Nephron progenitor cell (in vitro differentiated cells): Measurements from ENCODE around the gene UBE2J1.
"Not testable (repeated sequence)": the region's sequence is repeated elsewhere in the genome, so short reads cannot be mapped to it uniquely, and the experiment has no call there.

Experiments
- DNase-seq: peaks from one replicate; pipeline ENCODE4 v3.0.0; 2021
- H3K27ac Mint-ChIP-seq: 2 replicates; pipeline ENCODE4 v1.8.0; 2021; ENCODE audit warnings: mild to moderate bottlenecking, moderate library complexity, mixed read lengths
- H3K27me3 Mint-ChIP-seq: 2 replicates; pipeline ENCODE4 v1.8.0; 2021; ENCODE audit warnings: mild to moderate bottlenecking, low read depth, mixed read lengths; ENCODE audit not compliant: poor library complexity
- H3K36me3 Mint-ChIP-seq: 2 replicates; pipeline ENCODE4 v1.8.0; 2021; ENCODE audit warnings: low read depth, mixed read lengths
- H3K4me1 Mint-ChIP-seq: 2 replicates; pipeline ENCODE4 v1.8.0; 2021; ENCODE audit warnings: mixed read lengths
- H3K4me3 Mint-ChIP-seq: 2 replicates; pipeline ENCODE4 v1.8.0; 2021; ENCODE audit warnings: mild to moderate bottlenecking, moderate library complexity, mixed read lengths
- H3K9me3 Mint-ChIP-seq: 2 replicates; pipeline ENCODE4 v1.8.0; 2021; ENCODE audit warnings: mild to moderate bottlenecking, moderate library complexity, mixed read lengths
- CTCF ChIP-seq: fragments of 200-600 bp; sonication (generic); IDR thresholded peaks from 2 replicates; pipeline ENCODE4 v1.5.0; 2021; ENCODE audit warnings: antibody characterized with exemption

The UBE2J1 gene

DNA sequence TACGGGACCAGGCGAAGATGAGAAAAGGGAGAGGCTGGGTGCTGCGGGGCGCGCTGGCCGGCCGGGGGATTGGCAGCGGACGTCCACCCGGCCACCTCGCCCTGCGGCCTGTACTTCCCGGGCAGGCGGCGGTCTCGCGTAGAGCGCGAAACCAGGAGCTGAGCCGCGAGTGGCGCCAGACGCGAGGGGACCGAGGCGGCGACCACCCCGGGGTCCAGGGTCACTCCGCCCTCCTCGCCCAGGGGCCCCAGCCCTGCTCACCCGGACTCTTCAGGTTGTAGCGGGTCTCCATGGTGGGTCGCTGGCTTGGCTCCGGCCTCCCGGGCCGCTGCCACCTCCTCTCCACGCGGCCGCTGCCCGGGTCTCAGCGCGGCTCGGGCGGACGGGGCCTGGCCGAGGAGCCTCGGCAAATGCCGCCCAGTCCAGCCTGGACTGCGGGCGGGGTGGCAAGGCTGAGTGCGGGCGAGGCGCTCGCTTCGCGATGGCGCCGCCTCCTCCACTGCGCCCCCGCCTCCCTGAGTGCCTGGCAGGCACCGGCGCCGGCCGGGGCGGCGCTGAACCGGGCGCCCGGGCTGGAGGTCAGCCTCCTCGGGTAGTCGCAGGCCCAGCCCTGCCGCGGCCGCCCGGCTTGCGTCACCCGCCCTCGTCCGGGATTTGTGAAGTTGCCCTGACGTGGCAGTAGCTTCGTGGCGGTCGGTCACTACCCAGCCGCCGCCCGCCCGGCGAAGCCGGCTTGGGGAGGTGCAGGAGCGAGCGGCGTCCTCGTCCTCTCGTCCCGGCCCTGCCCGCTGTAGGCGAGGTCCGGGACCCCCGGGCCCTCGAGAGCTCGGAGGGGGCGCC, at the start of gene UBE2J1:
Gene UBE2J1, minus strand, starts transcription at position 445 of the 840 bp plus-strand sequence. Its CDS starts 153 bp downstream, at position 292.
- Mint-ChIP-seq H3K36me3 (peaks cover 21% of the 10 kb centered on the region), H3K27ac (peak within 1 kb of the TSS; percentile 97), H3K27me3 (no peaks in the 10 kb centered on the region), H3K9me3 (no peaks in the 10 kb centered on the region), H3K4me3 (peak within 1 kb of the TSS; percentile 98), H3K4me1 (peaks cover 51% of the 10 kb centered on the region)
- TF ChIP-seq CTCF = no peak
- DNase-seq = peak; percentile 89

- no peak overlapping the region for H3K4me3 Mint-ChIP-seq
- no peaks in the 10 kb centered on the region for H3K27me3 Mint-ChIP-seq
- H3K36me3 Mint-ChIP-seq = no peaks in the 10 kb centered on the region
- H3K27ac Mint-ChIP-seq = no peak overlapping the region
- peaks cover 6% of the 10 kb centered on the region for H3K9me3 Mint-ChIP-seq
- DNase-seq = no peak
- no peak for TF ChIP-seq CTCF
- H3K4me1 Mint-ChIP-seq = peaks cover 13% of the 10 kb centered on the region
These were observed 48.4 kb upstream of the UBE2J1 start for GRCh38 chr6:89400912-89401399.

DNA sequence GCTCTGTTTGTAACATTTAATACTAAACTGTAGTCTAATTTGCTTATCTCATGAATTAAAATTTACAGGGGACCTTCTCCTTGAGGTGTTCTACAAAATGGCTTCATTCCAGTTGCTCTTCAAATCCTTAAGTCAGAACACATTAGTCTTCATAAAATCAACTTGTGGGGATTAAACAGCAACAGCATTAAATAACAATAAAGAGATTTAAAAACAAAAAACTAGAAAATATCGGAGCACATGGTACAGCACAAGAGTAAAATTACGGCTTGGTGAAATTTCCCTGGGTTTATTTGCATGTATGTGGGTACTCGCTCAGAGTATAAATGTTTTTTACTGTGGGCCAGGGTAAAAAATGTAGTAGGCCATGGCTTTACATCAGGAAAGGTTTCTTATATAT, 47.5 kb upstream of the UBE2J1 start:
- no peak overlapping the region for H3K27ac Mint-ChIP-seq
- TF ChIP-seq CTCF = no peak
- H3K27me3 Mint-ChIP-seq = no peaks in the 10 kb centered on the region
- H3K4me3 Mint-ChIP-seq = no peak overlapping the region
- DNase-seq = no peak
- peaks cover 9% of the 10 kb centered on the region for H3K4me1 Mint-ChIP-seq
- H3K36me3 Mint-ChIP-seq = no peaks in the 10 kb centered on the region
- H3K9me3 Mint-ChIP-seq = peaks cover 6% of the 10 kb centered on the region

- H3K27ac Mint-ChIP-seq = no peak overlapping the region
- H3K4me3 Mint-ChIP-seq = no peak overlapping the region
- TF ChIP-seq CTCF = no peak
- H3K9me3 Mint-ChIP-seq = peaks cover 6% of the 10 kb centered on the region
- H3K36me3 Mint-ChIP-seq = no peaks in the 10 kb centered on the region
- DNase-seq = no peak
- H3K27me3 Mint-ChIP-seq = no peaks in the 10 kb centered on the region
- H3K4me1 Mint-ChIP-seq = peaks cover 9% of the 10 kb centered on the region
These were observed 46.4 kb upstream of the UBE2J1 start for GRCh38 chr6:89398762-89399525.

- not testable (repeated sequence) for H3K4me3 Mint-ChIP-seq, DNase-seq, H3K27ac Mint-ChIP-seq, H3K27me3 Mint-ChIP-seq, H3K4me1 Mint-ChIP-seq, H3K36me3 Mint-ChIP-seq
- peaks cover 16% of the 10 kb centered on the region for H3K9me3 Mint-ChIP-seq
These were observed 45.4 kb upstream of the UBE2J1 start for GRCh38 chr6:89397884-89398283.

GRCh38 chr6:89393659-89394058, 41.1 kb upstream of the UBE2J1 start:
- H3K4me1 Mint-ChIP-seq = no peaks in the 10 kb centered on the region
- H3K4me3 Mint-ChIP-seq = no peak overlapping the region
- TF ChIP-seq CTCF = no peak
- no peak overlapping the region for H3K27ac Mint-ChIP-seq
- peaks cover 4% of the 10 kb centered on the region for H3K36me3 Mint-ChIP-seq
- no peak for DNase-seq
- H3K27me3 Mint-ChIP-seq = no peaks in the 10 kb centered on the region
- H3K9me3 Mint-ChIP-seq = peaks cover 17% of the 10 kb centered on the region
